Fibroblast of the conjunctiva (primary cell): ENCODE data around the gene SPINT1.

Experiments used
- DNase-seq: peaks from one replicate; pipeline ENCODE4 v3.0.0-alpha.2; 2010; ENCODE audit warnings: low read depth

SPINT1 gene, protein sequence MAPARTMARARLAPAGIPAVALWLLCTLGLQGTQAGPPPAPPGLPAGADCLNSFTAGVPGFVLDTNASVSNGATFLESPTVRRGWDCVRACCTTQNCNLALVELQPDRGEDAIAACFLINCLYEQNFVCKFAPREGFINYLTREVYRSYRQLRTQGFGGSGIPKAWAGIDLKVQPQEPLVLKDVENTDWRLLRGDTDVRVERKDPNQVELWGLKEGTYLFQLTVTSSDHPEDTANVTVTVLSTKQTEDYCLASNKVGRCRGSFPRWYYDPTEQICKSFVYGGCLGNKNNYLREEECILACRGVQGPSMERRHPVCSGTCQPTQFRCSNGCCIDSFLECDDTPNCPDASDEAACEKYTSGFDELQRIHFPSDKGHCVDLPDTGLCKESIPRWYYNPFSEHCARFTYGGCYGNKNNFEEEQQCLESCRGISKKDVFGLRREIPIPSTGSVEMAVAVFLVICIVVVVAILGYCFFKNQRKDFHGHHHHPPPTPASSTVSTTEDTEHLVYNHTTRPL

DNA sequence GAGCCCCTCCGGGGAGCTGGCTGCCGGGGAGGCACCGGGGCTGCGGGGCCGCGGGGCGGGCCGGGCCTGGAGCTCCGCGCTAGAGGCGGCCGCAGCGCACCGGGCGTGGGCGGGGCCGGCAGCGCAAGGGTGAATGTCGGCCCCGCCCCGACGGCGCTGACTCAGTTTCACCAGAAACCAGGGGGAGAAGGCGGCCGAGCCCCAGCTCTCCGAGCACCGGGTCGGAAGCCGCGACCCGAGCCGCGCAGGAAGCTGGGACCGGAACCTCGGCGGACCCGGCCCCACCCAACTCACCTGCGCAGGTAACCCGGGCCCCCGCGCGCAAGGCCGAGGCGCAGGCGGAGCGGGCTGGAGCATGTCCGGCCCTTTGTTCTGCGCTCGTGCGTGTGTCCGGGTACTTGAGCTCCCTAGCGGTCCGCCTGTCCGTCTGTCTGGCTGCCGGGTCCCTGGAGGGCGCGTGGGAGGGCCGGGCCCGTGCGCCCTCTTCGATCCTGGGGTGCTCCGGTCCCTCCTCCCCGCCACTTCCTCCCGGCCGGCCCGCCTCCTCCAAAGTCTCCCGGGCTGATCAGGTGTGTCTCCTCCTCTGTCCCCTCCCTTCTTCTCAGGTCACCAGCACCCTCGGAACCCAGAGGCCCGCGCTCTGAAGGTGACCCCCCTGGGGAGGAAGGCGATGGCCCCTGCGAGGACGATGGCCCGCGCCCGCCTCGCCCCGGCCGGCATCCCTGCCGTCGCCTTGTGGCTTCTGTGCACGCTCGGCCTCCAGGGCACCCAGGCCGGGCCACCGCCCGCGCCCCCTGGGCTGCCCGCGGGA is at the start of gene SPINT1:
TSS of gene SPINT1 (plus strand) at position 164 of the 811 bp plus-strand sequence. CDS start at position 671, 507 bp downstream.
- DNase-seq, result no peak

DNA sequence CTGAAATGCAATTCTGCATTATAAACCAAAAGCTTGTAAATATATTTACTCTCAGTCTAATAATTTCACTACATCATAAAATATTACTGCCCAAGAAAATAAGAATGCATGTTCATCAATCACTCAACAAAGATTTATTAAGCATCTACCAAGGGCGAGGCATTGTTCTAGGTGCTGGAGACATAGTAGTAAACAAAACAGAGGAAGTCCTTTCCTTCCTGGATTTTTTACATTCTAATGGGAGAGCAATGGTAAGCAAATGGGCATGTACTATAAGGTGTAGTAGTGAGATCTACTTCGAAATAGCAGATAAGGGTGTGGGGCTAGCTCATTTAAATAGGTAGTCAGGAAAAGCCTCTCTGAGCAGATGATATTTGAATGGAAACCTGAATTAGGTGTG is 47.8 kb upstream of the SPINT1 start:
- no peak for DNase-seq

DNA sequence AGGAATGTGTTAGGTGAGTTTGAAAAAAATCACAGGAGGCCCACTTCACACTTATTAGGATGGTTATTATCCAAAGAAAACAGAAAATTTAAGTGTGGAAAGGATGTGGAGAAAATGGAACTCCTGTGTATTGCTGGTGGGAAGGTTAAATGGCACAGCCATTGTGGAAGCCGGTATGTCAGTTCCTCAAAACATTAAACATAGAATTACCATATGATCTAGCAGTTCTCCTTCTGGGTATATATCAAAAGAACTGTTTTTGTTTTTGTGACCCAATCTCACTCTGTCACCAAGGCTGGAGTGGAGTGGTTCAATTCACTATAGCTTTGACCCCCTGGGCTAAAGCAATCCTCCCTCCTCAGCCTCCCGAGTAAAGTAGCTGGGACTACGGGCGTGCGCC is 47.3 kb upstream of the SPINT1 start:
- DNase-seq, result no peak

DNA sequence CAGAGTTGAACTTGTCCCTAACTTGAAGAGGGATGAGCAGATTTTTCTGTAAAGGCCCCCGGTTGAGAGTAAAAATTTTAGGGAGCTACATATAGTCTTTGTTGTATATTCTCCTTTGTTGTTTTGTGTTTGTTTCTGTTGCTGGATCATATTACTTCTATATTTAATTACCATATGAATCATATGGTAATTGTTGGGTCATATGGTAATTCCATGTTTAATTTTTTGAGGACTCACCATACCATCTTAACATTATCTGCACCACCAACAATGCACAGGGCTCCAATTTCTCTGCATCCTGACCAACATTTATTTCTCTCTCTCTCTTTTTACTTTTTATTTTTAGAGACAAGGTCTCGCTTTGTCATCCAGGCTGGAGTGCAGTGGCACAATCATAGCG is 44.3 kb upstream of the SPINT1 start:
- no peak for DNase-seq

DNA sequence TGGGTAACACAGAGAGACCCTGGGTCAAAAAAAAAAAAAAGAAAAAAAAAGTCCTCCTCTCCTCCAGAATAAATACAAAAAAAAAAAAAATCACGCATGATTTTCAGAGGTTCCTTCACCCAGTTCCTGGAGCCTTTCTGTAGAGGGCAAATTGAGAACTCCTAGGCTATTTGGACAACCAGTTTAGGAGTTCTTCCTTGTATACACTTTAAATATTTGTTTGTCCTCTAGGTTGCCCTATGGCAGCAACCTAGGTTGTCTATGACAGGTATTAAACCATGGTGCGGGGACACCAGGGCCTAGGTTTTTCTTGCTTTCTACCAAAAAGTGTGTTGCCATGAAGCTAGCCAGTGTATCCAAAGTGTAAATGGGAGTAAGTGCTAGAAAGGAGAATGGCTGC is 40.8 kb upstream of the SPINT1 start:
- no peak for DNase-seq

DNA sequence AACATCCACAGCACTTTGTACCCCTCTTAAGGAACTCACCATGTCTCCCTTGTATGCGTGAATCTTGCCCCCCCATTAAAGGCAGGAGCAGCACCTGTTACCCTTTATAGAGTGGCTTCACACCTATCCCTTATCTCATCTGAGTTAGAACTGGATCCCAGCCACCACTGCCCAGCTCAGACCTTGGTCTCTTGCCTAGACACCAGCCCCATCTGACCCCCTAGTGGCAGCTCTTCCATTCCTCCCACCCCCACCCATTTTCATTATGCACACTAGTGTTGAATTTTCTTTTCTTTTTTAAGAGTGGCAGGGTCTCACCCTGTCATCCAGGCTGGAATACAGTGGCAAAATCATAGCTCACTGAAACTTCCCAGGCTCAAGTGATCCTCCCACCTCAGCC is 40.2 kb upstream of the SPINT1 start:
- DNase-seq, result no peak

DNA sequence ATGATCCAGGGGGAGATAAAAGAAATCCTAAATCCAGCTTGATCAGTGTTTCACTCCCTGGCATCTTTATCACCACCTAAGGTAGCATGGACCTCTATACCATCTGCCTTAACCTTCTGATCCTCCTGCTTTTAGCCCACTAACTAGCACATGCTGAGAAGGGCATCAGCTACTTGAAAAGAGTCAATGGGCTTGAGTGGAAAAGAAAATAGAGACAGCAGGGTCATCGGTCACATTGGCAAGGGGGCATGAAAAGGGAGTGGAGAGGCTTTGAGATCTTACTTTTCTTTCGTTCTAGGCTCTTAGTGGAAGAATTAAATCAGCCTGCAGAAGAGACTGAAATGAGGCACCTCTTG is 37.2 kb upstream of the SPINT1 start:
- no peak for DNase-seq

DNA sequence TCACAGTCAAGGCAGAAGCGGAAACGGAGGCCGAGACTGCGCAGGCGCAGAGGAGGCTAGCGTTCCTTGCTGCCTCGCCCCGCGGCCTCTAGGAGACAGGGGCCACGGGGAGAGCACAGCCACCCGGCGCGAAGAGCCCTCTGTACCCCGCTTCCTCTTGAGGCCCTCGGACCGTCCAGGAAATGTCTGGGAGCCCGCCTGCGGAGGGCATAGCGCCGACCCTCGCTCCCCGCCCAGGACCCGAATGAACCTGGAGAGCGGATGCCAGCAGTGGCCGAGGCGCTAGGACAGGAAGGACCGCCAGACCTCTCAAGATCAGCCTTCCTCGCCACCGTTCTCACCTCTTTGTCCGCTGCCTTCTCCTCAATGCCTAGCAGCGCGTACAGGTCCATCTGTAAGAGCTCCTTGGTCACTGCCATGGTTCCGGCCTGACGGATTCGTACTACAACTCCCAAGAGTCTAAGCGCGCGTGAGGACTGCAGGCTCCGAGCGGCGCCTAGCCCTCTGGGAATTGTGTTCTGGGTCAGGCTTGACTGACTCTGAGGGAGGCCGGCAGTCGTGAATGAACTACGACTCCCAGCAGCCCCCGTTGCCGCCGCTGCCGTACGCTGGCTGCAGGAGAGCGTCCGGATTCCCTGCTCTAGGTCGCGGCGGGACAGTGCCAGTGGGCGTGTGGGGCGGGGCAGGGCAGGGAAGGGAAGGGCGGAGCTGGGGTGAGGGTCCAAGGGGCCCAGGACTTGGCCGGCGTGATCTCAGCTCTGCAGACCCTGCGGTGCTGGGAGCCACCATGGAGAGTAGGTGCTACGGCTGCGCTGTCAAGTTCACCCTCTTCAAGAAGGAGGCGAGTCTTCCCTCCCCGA is 36.6 kb upstream of the SPINT1 start, which contains the start of the genes DNAJC17 and ZFYVE19:
TSS of gene DNAJC17 (minus strand) at position 446 of the 860 bp plus-strand sequence. CDS start at position 419, 27 bp downstream.
TSS of gene ZFYVE19 (plus strand) at position 62 of the 860 bp plus-strand sequence. CDS start at position 563, 501 bp downstream.
- DNase-seq, result peak; percentile 99

DNA sequence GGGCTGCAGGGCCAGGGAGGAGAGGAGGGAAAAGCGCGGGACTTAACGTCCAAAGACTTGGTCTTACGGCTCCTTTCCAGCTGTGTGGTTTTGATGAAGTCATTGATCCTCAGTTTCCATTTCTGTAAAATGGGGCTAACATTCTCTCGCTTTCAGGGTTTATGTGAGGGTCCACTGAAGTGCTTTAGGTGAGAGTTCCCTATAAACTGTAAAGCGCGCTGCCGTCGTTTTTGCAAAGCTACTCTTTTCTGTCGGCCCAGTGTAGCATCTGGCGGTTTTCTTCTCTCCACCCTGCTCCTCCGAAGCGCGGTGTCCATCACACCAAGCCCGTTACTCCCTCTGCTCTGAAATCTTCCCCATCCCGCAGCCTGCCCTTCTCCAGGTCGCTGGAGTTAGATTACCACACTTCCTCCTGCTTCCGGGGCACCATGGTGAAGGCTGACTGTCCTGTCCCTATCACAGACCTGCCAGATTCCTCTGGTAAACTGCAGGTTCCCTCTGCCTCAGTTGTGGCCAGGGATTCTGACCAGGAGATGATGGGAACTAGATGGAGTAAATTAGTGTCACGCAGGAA is 35.9 kb upstream of the SPINT1 start:
- peak; percentile 13 for DNase-seq

DNA sequence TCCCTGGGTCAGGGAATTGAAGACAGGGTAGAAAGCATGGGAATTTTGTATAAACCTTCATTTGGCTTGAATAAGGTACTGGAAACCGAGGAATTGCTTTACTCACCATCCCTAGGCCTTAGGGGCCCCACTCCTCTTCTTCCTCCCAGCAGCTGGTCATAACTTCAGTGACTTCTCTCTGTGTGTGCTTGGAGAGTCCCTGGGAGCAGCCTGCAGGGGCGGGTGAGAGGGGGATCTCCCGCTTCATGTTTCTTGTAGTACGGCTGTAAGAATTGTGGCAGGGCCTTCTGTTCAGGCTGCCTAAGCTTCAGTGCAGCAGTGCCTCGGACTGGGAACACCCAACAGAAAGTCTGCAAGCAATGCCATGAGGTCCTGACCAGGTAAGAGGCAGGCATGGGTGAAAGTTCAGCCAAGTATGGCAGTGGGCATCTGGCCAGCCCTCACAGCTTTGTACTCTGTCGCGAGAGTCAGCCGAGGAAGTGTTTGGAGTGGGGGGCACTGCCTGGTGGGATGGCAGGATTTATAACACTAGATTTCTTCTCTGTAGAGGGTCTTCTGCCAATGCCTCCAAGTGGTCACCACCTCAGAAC is 34.9 kb upstream of the SPINT1 start:
- no peak for DNase-seq

DNA sequence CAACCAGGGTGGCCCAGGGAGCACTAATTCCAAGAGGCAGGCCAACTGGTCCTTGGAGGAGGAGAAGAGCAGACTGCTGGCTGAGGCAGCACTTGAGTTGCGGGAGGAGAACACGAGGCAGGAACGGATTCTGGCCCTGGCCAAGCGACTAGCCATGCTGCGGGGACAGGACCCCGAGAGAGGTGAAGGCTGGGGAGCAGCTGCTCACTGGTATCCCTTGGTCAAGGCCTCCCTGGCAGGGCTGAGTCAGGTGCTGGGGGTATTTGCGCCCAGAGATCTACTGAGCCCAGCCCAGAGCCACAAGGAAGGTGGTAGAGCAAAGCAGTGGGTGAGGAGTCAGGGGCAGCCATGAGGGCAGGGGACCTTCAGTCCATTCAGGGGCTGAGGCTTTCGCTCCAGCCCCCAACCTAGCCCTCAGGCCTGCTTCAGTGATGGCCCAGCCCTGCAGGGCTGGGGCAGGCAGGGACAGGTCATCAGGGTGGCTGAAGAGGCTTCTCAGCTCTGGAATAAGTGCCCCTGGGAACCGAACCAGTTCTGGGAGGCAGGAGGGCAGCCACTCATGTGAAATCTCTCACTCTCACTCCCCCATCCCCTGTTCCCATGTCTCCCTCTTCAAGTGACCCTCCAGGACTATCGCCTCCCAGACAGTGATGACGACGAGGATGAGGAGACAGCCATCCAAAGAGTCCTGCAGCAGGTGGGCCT is 31.0 kb upstream of the SPINT1 start:
- DNase-seq, result no peak

DNA sequence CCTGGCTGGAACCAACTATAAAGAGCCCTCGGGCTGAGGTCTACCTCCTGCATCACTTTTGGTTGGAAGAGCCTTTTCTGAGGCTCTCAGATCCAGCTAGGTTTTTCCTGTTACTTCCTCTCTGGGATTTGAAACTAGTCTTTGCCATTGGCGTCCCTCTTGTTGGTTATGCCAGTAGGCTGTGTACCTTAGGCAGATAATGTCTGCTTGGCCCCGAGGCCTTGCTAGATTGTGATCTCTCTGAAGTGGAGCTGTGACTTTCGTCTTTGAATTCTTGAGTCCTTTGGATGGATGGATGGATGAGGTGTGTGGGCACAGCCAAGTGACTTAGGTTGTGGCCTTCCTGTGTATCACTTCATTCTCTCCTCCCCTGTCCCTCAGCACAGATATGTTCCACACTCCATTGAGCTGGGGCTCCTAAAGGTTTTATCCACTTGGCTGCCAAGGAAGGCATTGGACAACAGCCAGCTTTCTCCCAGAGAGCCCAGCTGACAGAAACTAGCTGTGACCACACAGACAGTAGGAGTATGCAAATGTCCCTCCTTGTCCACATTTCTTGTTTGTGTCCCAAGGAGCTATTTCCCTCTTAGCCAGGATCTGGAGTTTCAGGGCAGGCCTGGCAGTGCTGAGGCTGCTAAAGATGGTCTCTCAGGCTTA is 28.7 kb upstream of the SPINT1 start:
- DNase-seq, result no peak

DNA sequence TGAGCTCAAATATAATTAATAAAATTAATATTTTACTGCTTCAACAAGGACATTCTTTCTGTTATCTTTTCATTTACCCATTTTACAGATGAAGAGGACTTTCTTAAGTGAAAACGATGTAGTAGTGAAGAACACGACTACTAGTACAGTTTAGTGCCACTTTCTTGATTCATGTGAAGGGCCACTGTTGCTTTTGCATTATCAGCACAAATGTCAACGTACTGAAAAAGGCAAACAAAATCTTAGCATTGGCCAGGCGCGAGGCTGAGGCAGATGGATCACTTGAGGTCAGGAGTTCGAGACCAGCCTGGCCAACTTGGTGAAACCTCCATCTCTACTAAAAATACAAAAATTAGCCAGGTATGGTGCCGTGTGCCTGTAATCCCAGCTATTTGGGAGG is 24.8 kb upstream of the SPINT1 start:
- DNase-seq, result no peak

DNA sequence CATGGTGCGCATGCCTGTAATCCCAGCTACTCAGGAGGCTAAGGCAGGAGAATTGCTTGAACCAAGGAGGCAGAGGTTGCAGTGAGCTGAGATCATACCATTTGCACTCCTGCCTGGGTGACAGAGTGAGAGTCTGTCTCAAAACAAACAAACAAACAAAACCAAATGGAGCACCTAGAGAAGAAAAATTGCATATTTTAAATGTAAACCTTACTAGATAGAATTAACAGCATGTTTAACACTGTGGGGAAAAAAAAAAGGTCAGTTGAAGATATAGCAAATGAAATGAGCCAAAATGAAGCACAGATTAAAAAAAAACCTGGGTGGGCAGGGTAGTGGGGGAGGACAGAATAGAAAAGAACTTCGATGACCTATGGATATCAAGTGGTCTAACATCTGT is 22.7 kb upstream of the SPINT1 start:
- no peak for DNase-seq

DNA sequence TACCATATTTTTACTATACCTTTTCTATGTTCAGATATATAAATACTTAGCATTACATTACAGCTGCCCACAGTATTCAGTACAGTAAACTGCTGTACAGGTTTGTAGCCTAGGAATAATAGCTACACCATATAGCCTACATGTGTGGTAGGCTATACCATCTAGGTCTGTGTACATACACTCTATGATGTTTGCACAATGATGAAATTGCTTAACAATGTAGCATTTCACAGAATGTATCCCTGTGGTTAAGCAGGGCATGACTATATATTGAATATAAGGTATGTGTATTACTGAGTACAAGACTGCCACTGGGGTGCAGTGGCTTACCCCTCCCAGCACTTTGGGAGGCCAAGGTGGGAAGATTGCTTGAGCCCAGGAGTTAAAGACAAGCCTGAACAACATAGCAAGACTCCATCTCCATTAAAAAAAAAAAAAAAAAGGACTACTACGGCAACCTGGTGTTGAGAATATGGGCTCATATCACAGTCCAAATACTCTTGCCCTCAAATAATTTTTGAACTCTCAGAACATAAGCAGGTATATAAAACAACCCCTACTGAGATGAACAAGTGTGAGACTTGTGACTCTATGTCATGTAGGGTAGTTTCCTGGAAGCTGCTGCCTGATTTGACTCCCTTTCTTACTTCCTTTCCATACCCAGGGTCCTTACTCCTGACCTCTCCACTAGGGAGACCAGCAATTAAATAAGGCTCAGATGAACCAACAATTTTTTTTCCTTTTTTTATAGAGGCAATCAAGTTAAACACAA is 20.1 kb upstream of the SPINT1 start:
- no peak for DNase-seq

DNA sequence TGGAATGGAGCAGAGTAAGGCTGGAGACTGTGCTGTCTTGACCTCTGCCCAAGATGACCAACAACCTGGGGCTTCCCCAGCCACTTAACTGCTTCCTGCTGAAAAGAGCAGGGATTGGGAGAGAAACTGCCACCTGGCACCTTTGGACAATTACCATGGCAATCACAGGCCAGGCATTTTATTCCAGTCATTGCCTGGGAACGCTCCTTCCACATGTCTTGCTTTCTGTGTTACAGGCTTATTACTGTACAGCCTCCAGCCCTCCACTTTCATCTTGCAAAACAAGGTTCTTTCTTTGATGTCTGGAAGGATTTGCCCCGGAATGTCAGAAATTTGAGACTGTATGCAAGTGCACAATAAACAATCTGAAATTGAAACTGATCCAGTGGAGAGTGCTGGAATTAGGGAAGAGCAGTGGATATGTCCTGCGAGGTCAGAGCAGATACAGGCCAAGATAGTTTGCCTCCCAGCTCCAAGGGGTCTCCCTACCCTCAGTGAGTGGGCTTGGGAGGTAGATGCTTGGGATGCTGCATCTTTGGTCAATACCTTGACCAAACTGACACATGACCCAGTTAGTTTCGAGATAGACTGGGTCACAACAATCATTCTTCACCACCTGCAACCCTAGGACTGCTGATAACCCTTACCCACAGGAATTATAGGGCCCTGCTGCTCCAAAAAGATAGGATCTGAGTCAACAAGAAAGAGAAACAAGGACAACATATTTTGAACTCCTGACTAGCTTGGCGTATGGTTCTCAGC is 18.0 kb upstream of the SPINT1 start:
- DNase-seq, result no peak

DNA sequence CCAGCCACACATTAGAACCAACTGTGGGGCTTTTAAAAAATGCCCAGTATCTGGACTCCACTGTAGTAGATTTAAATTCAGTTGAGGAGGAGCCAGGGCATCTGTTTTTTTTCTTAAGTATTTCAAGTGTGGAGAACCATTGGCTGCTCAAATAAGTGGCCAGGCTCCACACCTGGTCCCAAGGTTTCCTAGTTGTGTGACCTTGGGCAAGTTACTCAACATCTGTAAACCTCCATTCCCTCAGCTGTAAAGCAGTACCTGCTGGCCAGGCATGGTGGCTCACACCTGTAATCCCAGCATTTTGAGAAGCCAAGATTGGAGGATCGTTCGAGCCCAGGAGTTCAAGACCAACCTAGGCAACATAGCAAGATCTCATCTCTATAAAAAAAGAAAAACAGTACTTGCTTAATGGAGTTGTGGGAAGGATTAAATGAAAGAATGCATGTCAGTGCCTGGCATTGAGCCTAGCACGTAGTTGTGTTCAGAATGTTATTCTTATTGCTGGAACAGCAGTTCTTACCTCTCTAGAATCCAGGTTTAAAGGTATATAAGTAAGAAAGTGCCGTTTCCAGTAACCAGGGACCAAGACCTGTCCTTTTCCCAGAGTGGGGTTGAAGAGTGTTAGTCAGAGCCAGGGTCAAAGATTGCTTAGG is 17.3 kb upstream of the SPINT1 start:
- DNase-seq, result no peak

DNA sequence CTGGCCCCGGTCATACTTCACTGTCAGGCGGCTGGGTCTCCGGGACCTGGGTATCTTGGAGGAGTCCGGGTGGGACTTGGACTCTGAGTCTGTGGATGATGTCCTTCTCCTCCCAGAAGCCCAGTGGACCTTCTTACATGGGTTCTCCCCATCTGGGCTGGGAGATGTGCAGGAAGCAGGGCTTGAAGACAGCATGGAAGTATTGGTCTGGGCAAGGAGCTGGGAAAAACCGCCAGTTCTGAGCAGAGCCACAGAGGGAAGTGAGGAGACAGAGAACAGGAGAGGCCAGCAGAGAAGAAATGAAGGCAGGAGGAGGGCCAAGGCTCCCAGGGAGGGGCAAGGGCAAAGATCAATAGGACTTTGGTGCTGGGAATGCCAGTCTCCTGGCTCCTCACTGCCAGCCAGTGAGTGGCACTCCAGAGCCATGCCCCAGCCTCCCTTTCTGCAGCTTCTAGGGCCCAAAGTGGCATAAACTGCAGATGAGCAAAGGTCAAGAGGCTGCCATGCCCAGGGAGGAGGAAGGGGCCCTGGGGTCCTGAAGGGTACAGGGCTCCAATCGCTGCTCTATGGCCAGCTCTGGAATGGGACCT is 15.3 kb upstream of the SPINT1 start, which contains the start of gene PPP1R14D:
TSS of gene PPP1R14D (minus strand) at position 262 of the 590 bp plus-strand sequence. CDS start at position 195, 67 bp downstream.
- DNase-seq, result no peak
